Activated CD4-positive, alpha-beta T cell treated with anti-CD3 and anti-CD28 coated beads, Interleukin-2, amount 10 ng/mL, durations not matched to agents 24 days and 14 days (primary cell): ENCODE results near the gene C17orf50. TPM values are rescaled to one million over a fixed set of nuclear protein-coding genes. Genes with fewer than 3 reads are reported as not detected.
A peak's percentile ranks its signal among the peaks of the same experiment; 100 is the strongest.

Experiments
- DNase-seq: peaks from one replicate; pipeline ENCODE4 v3.0.0; 2022
- H3K27ac Mint-ChIP-seq: one replicate; pipeline ENCODE4 v1.8.0; 2022; ENCODE audit warnings: mild to moderate bottlenecking, mixed read lengths
- H3K27me3 Mint-ChIP-seq: one replicate; pipeline ENCODE4 v1.8.0; 2022; ENCODE audit warnings: mixed read lengths
- H3K36me3 Mint-ChIP-seq: one replicate; pipeline ENCODE4 v1.8.0; 2022; ENCODE audit warnings: low read depth, mild to moderate bottlenecking, mixed read lengths
- H3K4me1 Mint-ChIP-seq: one replicate; pipeline ENCODE4 v1.8.0; 2021; ENCODE audit warnings: mixed read lengths
- H3K4me3 Mint-ChIP-seq: one replicate; pipeline ENCODE4 v1.8.0; 2022; ENCODE audit warnings: mild to moderate bottlenecking, moderate library complexity, mixed read lengths
- H3K9me3 Mint-ChIP-seq: one replicate; pipeline ENCODE4 v1.8.0; 2021; ENCODE audit warnings: mixed read lengths
- intact Hi-C: fragments of 100-400 bp; cut with micrococcal nuclease; formaldehyde crosslinking; loops from one replicate; pipeline ENCODE4 v1.15.1; 2023
- total RNA-seq: library from RNA; stranded (reverse); gene quantifications from 2 replicates; pipeline ENCODE4 v1.2.3, GENCODE V29; 2022

C17orf50 gene
- total RNA-seq, 1 donor from 2014 or later: not detected

DNA sequence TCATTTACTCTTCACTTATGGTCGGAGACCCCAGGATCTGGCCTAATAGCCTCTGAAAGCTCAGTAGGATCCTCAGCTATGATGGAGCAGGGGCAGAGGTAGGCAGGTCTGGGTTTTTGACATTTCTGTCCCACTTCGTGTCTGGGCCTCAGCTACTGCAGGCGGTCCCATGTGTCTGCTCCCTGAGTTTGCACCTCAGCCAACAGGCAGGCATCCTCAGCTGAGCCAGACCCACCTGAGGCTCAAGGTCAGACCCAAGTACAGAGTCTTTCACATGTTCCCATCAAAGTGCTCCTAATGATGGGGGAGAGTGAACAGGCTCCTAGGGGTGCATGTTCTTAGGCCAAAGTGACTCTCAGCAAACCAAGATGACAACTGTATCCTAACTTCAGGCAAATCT, 32.1 kb upstream of the C17orf50 start:
- no peak overlapping the region for H3K27ac Mint-ChIP-seq

DNA sequence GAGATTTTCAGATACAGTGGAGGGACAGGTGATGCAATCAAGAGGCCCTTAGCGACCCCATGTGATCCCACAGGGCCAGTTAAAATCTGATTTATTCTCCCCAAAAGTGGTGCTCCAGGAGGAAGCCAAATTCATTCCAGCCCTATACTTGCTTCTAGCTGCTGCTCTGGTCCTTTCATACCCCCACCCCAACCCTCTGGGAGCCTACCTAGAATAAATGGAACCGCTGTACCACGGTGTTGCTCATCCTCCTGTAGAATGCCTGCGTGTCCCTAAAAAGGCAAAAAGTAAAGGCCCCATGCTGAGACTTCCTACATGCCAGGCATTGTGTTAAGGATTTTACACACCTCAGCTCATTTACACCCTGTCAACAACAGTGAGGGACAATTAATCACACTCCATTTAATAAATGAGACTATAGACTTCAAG, 31.3 kb upstream of the C17orf50 start:
- Mint-ChIP-seq H3K4me1 (peaks cover 10% of the 10 kb centered on the region), H3K27ac (no peak overlapping the region), H3K27me3 (peaks cover 22% of the 10 kb centered on the region), H3K4me3 (no peak overlapping the region), H3K9me3 (no peaks in the 10 kb centered on the region), H3K36me3 (peaks cover 27% of the 10 kb centered on the region)
- DNase-seq: no peak
- intact Hi-C loops: no loop called here

More for the DNA sequence above, 32.1 kb upstream of the C17orf50 start:
- intact Hi-C loops: no loop called here
- peaks cover 35% of the 10 kb centered on the region for H3K36me3 Mint-ChIP-seq
- H3K9me3 Mint-ChIP-seq: no peaks in the 10 kb centered on the region
- peaks cover 10% of the 10 kb centered on the region for H3K4me1 Mint-ChIP-seq
- H3K27me3 Mint-ChIP-seq: peaks cover 22% of the 10 kb centered on the region
- DNase-seq: no peak
- no peak overlapping the region for H3K4me3 Mint-ChIP-seq

DNA sequence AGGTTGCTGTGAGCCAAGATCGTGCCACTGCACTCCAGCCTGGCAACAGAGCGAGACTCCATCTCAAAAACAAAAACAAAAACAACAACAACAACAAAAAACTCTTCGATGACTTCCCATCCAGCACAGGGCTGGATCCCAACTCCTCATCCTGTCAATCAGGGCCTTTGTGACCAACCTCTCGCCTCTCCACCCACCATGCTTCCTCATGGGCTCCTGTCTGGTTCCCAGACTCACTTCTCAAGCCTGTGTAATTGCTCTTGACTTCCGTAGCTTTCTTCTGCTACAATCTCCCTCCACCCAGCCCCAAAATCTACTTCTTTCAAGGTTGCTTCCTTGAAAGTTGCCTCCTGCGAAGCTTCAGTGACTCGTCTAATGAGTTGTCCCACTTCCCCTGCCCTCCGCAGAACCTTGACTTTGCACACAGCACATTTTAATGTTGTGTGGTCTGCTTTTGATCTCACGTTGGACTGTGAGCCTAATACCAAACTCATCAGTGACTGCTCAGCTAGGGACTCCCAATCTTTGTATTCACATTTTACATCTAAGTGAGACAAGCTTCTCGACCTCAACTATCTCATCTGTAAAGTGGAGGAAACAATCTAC, 30.2 kb upstream of the C17orf50 start:
- no peak overlapping the region for H3K27ac Mint-ChIP-seq
- H3K4me1 Mint-ChIP-seq: peaks cover 10% of the 10 kb centered on the region
- intact Hi-C loops: no loop called here
- peaks cover 16% of the 10 kb centered on the region for H3K36me3 Mint-ChIP-seq
- no peak for DNase-seq
- H3K27me3 Mint-ChIP-seq: peaks cover 22% of the 10 kb centered on the region
- H3K9me3 Mint-ChIP-seq: no peaks in the 10 kb centered on the region
- H3K4me3 Mint-ChIP-seq: peak overlapping the region; percentile 74

DNA sequence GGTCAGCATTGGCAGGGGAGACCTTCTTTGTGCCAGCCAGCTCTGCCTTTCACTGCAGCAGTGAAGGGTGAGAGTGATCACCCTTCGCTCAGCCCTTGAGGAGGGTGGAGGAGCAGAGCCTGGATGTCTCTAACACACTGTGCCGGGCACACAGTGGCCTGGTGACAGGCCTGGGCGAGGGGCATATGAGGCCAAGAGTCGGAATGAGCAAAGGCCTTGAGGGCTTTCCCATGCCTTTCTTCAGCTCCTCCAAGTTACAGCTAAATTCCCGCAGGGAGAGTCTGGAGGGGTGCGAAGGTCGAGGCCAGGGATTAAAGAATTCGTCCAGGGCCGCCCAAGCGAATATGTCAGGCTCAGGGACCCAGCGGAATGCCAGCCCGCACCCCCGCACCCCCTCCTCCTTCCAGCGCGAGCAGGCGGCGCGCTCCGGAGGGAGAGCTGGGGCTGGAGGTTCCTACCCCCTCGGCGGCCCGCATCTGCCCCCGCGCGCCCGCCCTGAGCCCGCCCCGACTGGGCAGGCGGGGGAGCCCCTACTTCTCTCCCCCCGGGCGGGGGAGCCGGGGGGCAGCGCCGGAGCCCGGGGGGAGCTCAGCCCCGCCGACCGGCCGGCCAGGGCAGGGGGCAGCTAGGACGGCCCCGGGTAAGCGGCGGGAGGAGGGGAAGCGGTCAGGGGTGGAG, 29.3 kb upstream of the C17orf50 start, which contains the start of gene RASL10B:
Gene RASL10B (plus strand): TSS at position 401 of the 678 bp plus-strand sequence. CDS start 3,546 bp downstream, outside the sequence.
- peak; percentile 80 for DNase-seq
- H3K27me3 Mint-ChIP-seq: peaks cover 22% of the 10 kb centered on the region

DNA sequence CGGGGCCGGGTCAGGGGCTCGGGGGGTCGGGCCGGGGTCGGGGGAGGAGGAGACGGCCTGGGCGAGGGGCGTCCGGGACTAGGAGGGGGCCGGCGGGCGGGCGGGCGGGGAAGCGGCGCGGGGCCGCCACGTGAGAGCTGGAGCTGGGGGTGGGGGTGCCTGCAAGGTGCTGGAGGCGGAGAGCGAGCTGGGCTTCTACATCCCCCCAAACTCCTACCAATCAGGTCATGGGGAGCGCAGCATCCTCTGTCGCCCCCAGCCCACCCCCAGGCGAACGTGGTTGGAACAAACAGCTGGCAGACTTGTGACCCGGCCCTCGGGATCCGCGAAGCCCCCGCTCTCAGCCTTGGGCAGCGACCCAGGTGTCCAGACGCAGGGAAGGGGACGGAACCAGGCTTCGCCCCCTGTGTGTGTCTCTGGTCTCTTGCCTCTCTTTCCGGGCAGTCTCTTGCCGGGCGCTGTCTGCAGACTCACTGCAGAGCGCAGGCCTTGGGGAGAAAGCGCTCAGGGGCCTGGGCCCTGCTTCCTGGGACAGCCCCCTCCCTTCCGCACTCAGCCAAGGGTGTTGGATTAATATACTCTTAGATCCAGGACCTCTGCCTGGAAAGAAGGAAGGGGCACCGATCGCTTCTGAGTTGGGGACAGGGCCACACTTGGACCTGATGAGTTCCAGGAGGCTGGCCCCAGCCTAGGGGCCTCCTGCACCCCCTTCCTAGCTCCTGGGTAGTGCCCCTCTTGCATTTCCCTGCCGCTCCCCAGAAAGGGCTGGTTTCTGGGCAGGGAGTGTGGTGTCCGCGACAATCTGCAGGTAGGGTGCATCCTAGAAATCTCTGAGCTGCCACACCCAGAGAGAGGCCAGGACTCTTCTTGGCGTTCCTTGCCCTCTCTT, 28.5 kb upstream of the C17orf50 start:
- H3K27ac Mint-ChIP-seq: no peak overlapping the region
- no peaks in the 10 kb centered on the region for H3K9me3 Mint-ChIP-seq
- peak overlapping the region; percentile 61 for H3K4me3 Mint-ChIP-seq
- peaks cover 11% of the 10 kb centered on the region for H3K36me3 Mint-ChIP-seq
- no peak for DNase-seq
- intact Hi-C loops: no loop called here
- H3K27me3 Mint-ChIP-seq: peaks cover 22% of the 10 kb centered on the region
- H3K4me1 Mint-ChIP-seq: peaks cover 10% of the 10 kb centered on the region

More for the DNA sequence above, 29.3 kb upstream of the C17orf50 start, which contains the start of gene RASL10B:
- Mint-ChIP-seq H3K4me1 (peaks cover 10% of the 10 kb centered on the region), H3K4me3 (peak within 1 kb of the TSS; percentile 74), H3K9me3 (no peaks in the 10 kb centered on the region), H3K27ac (no peak within 1 kb of the TSS), H3K36me3 (peaks cover 11% of the 10 kb centered on the region)
- intact Hi-C loops: no loop called here

DNA sequence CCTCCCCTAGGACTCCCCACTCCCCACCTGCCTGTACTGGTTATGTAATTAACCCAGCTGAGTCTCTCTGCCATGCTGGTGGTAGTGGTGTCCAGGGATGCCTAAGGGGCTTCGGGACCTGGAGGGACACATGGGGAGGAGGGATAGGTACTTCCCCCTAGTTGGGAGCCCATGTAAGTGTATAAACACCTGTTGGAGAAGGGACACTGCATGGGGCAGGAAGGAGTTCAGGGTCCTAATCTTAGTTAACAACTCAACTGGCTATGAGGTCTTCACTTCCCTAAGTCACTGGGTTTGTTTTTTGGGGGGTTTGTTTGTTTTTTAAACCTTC, 27.9 kb upstream of the C17orf50 start:
- Mint-ChIP-seq H3K9me3 (no peaks in the 10 kb centered on the region), H3K27ac (no peak overlapping the region), H3K4me3 (peak overlapping the region; percentile 61), H3K27me3 (peaks cover 22% of the 10 kb centered on the region), H3K36me3 (peaks cover 11% of the 10 kb centered on the region), H3K4me1 (peaks cover 10% of the 10 kb centered on the region)
- DNase-seq: no peak
- intact Hi-C loops: no loop called here

DNA sequence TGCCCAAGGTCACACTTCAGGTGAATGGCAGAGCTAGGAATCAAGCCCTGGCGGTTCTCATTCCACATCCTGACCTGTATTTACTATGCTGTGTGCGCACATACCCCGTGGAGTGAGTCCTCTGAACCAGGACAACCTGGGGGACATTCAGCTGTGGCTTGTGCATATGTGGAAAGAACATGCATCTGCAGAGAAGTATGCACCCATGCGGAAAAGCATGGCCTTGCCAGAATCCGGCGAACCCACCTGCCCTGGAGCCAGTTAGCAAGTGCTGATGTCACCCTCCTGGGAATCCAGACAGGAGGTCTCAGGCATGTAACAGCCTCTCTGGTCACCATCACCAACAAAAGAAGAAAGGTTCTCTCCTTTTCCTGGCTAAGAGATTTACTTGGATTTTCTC, 27.3 kb upstream of the C17orf50 start:
- no peak for DNase-seq
- H3K27ac Mint-ChIP-seq: no peak overlapping the region
- intact Hi-C loops: no loop called here
- H3K4me1 Mint-ChIP-seq: peaks cover 10% of the 10 kb centered on the region
- no peaks in the 10 kb centered on the region for H3K9me3 Mint-ChIP-seq
- H3K4me3 Mint-ChIP-seq: no peak overlapping the region
- peaks cover 11% of the 10 kb centered on the region for H3K36me3 Mint-ChIP-seq
- peaks cover 22% of the 10 kb centered on the region for H3K27me3 Mint-ChIP-seq

DNA sequence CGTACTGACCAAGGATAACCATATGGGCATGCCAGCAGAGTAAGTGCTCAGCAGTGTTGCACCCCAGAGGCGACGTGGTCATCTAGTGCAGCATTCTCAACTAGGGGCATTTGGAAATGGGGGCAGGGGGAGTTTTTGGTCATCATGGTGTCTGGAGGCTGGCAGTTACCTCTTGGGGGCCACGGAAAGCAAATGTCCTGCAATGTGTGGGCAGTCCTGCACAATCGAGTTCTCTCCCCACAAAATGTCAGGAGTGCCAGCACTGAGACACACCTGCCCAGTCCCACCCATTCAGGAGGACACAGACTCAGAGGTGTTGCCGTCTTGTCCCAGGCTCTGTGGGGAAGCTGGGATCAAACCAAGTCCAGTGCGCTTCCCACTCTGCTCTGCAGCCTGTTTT, 26.3 kb upstream of the C17orf50 start:
- Mint-ChIP-seq H3K4me1 (peaks cover 10% of the 10 kb centered on the region), H3K27me3 (peaks cover 25% of the 10 kb centered on the region), H3K36me3 (peaks cover 10% of the 10 kb centered on the region), H3K4me3 (no peak overlapping the region), H3K27ac (no peak overlapping the region), H3K9me3 (no peaks in the 10 kb centered on the region)
- intact Hi-C loops: no loop called here
- no peak for DNase-seq

DNA sequence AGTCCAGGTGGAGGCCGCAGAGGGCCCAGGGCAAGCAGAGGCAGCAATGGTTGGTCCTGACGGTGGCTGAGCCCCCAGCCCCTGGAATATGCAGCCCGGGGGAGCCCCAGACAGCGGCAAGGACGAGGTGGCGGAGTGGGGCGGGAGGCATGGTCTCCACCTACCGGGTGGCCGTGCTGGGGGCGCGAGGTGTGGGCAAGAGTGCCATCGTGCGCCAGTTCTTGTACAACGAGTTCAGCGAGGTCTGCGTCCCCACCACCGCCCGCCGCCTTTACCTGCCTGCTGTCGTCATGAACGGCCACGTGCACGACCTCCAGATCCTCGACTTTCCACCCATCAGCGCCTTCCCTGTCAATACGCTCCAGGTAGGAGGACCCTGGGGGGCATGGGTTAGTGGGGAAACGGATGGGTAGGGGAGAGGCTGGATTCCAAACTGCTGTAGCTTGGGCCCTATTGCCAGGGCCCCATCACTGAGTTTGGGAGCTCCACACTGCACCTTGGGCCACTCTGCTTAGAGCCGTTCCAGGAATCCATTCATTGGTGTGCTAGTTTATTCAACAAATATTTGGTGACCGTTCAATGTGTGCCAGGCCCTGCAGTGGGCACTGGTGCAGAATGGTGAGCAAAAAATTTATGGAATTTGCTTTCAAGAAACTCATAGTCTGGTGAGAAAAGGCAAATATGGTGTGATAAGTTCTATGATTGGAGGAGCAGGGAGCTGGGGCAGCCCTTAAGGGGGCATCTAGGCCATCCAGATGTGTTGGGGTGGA, 25.5 kb upstream of the C17orf50 start:
- Mint-ChIP-seq H3K9me3 (no peaks in the 10 kb centered on the region), H3K4me1 (peaks cover 10% of the 10 kb centered on the region), H3K27ac (no peak overlapping the region), H3K36me3 (peaks cover 7% of the 10 kb centered on the region), H3K4me3 (no peak overlapping the region), H3K27me3 (peaks cover 33% of the 10 kb centered on the region)
- intact Hi-C loops: no loop called here
- no peak for DNase-seq

DNA sequence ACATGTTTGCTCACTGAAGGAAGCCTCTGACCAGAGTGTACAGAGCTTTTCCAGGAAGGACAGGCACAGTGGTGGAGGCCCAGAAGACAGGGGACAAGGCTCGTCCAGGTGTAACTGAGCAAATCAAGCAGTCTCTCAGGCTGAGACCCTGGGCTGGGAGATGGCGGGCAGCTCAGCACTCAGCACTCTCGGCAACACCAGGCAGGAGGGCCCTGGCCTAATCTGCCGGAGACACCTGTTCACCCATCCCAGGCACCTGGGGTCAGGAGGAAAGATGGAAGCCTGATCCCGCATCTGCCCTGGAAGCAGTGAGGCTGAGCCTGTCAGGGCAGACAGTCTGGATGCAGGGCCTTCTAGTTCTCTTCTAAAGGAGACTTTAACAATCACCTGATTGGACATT, 24.5 kb upstream of the C17orf50 start:
- H3K36me3 Mint-ChIP-seq: no peaks in the 10 kb centered on the region
- no peak for DNase-seq
- H3K4me1 Mint-ChIP-seq: peaks cover 2% of the 10 kb centered on the region
- no peaks in the 10 kb centered on the region for H3K9me3 Mint-ChIP-seq
- peaks cover 31% of the 10 kb centered on the region for H3K27me3 Mint-ChIP-seq
- no peak overlapping the region for H3K4me3 Mint-ChIP-seq
- intact Hi-C loops: no loop called here
- no peak overlapping the region for H3K27ac Mint-ChIP-seq

DNA sequence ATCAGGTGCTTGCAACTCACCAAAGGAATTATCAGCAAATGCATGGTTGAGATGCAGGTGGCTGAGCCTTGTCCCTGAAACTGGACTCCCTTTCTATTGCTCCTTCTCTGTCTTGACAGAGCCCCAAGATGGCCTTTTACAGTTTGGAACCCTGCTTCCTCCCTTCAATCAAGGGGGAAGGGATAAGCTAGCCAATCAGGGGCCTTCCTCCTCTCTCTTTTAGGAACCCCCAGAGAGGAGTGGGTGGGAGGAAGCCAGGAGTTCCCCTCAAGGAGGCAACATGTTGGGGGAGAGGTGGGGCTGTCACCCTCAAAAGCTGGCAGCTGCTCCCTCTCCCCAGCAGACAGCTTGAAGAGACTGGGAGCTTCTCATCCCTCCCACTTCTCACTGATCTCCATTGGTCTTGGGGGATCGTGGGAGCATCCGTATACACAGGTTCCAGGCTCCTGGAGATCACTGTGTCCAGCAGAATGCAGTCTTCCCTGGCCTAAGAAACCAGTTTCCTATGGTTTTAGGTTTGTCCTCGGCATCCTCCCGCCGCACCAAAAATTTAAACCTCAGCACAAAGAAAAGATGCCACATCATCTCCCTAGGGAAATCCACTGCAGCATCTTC, 22.1 kb upstream of the C17orf50 start:
- H3K4me1 Mint-ChIP-seq: peaks cover 4% of the 10 kb centered on the region
- H3K4me3 Mint-ChIP-seq: no peak overlapping the region
- peaks cover 31% of the 10 kb centered on the region for H3K27me3 Mint-ChIP-seq
- no peaks in the 10 kb centered on the region for H3K9me3 Mint-ChIP-seq
- intact Hi-C loops: no loop called here
- H3K36me3 Mint-ChIP-seq: no peaks in the 10 kb centered on the region
- DNase-seq: no peak
- no peak overlapping the region for H3K27ac Mint-ChIP-seq

DNA sequence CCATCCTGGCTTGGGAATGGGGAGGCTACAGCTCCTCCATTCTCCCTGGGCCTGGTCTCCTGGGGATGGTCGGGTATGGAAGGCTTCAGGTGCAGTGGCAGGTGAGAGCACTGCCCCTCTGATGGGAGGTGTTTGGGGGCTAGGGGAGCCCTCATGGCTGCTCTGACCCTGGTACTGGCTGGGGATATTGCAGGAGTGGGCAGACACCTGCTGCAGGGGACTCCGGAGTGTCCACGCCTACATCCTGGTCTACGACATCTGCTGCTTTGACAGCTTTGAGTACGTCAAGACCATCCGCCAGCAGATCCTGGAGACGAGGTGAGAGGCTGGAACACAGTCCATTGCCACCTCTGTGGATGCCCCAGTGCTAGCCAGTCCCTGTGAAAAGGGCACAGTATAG, 20.5 kb upstream of the C17orf50 start:
- Mint-ChIP-seq H3K9me3 (no peaks in the 10 kb centered on the region), H3K36me3 (no peaks in the 10 kb centered on the region), H3K27ac (no peak overlapping the region), H3K27me3 (peaks cover 33% of the 10 kb centered on the region), H3K4me1 (peaks cover 4% of the 10 kb centered on the region), H3K4me3 (no peak overlapping the region)
- intact Hi-C loops: loop anchor here (10.0 kb wide), 1 partner anchor 595 kb away; the partner anchor contains the start of genes NLE1 and UNC45B
- no peak for DNase-seq
